Measurements from ENCODE around the gene ZFP64.

Gene ZFP64

DNA sequence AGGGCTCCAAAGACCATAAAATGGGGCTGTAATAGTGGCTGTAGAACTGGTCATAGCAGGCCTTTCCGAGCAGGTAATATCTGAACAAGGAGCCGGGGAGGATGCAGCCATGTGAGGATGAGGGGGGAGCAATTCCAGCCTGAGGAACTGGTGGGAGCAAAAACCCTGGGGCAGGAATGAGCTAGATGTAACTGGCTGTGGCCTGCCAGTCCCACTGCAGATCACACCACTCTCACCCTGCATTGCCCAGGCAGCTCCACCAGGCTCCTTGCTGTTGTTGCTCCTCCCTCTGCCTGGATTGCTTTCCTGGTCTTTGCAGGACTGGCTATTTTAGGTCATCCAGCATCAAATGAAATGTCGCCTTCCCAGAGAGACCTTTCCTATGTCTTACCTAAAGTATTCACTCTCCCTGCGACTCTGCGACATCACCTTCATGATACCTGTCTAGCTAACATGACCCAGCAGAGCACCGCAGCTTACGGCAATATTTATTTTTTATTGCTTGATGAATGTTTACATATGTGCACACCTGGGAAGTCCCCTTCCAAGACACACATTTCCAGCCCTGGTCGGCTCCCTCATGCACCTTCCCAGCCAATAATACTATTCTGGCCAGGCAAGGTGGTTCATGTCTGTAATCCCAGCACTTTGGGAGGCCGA, 2.4 kb upstream of the ZFP64 start:
- no peak for TF ChIP-seq TAF1 (IDR thresholded peaks at IDR 0.05; ENCODE audit: borderline replicate concordance, insufficient read depth, low read length)
- TF ChIP-seq FOXP2 (optimal IDR thresholded peaks at IDR 0.05; ENCODE audit: borderline replicate concordance, extremely low read depth, extremely low read length, insufficient read depth), result no peak
- TF ChIP-seq, protein P1, sequence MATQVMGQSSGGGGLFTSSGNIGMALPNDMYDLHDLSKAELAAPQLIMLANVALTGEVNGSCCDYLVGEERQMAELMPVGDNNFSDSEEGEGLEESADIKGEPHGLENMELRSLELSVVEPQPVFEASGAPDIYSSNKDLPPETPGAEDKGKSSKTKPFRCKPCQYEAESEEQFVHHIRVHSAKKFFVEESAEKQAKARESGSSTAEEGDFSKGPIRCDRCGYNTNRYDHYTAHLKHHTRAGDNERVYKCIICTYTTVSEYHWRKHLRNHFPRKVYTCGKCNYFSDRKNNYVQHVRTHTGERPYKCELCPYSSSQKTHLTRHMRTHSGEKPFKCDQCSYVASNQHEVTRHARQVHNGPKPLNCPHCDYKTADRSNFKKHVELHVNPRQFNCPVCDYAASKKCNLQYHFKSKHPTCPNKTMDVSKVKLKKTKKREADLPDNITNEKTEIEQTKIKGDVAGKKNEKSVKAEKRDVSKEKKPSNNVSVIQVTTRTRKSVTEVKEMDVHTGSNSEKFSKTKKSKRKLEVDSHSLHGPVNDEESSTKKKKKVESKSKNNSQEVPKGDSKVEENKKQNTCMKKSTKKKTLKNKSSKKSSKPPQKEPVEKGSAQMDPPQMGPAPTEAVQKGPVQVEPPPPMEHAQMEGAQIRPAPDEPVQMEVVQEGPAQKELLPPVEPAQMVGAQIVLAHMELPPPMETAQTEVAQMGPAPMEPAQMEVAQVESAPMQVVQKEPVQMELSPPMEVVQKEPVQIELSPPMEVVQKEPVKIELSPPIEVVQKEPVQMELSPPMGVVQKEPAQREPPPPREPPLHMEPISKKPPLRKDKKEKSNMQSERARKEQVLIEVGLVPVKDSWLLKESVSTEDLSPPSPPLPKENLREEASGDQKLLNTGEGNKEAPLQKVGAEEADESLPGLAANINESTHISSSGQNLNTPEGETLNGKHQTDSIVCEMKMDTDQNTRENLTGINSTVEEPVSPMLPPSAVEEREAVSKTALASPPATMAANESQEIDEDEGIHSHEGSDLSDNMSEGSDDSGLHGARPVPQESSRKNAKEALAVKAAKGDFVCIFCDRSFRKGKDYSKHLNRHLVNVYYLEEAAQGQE (IDR thresholded peaks at IDR 0.05; ENCODE audit: insufficient read depth in 1 of 2, low read depth in 2 of 2, low read length in 2 of 2), result no peak
- TF ChIP-seq SIN3A (IDR thresholded peaks at IDR 0.05; ENCODE audit: borderline replicate concordance, insufficient read depth, low read length), result no peak
- no peak for TF ChIP-seq POLR2AphosphoS5 (IDR thresholded peaks at IDR 0.05; ENCODE audit: low read depth, low read length)

DNA sequence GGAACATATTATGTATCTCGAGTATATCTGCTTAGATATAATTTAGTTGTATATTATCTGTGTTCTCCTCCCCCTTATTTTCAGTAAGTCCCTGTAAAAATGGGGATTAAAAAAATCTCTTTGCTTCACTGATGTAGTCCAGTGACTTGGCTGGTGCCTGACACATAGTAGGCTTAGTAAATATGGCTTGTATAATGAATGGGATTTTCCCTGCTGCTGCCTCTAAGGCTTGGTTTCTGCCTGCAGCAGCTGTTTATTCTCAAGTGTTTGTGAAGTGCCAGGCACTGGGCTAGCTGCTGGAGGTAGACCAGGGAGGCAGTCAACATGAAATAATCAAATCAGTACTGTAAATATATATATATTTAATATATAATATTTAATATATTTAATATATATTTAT, 1.6 kb upstream of the ZFP64 start:
- TF ChIP-seq TAF1 (IDR thresholded peaks at IDR 0.05; ENCODE audit: borderline replicate concordance, insufficient read depth, low read length) (no peak), SIN3A (IDR thresholded peaks at IDR 0.05; ENCODE audit: borderline replicate concordance, insufficient read depth, low read length) (no peak), FOXP2 (optimal IDR thresholded peaks at IDR 0.05; ENCODE audit: borderline replicate concordance, extremely low read depth, extremely low read length, insufficient read depth) (no peak), POLR2AphosphoS5 (IDR thresholded peaks at IDR 0.05; ENCODE audit: low read depth, low read length) (no peak)
- TF ChIP-seq, protein P1 (IDR thresholded peaks at IDR 0.05; ENCODE audit: insufficient read depth in 1 of 2, low read depth in 2 of 2, low read length in 2 of 2), result no peak

DNA sequence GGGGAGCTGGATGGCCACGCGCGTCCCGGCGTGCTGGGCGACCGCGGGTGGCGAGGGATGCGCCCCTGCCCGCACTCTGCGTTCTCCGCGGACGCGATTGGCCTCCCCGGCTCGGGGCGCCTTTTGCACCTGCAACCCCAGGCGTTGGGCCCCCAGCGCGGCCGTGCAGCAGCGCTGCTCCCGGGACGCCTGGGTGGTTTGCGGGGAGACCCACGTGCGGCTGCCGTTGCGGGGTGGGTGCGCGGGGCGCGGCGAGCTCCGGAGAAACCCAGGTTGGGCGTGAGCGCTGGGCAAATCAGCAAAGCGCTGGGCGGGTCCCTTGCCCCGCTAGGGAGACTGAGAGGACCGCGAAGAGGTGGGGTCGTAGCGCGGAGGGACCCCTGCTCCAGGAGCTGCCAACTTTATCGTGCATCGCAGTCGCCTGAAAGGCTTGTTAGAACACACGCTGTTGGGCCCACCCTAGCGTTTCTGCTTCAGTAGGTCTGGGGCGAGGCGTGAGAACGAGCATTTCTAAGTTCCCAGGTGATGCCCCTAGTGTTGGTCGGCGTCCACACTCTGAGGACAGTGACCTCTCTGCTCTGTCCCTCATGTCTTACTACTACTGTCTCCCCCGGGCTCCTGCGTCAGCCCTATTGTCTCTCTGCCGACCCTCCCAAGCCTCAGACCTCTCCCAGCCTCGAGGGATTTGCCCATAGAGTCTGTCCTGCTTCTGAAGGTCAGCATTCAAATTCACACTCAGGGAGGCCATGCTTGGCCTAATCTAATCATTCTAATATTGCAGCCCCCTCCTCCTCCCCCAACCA, 538 bp upstream of the ZFP64 start:
- TF ChIP-seq SIN3A (IDR thresholded peaks at IDR 0.05; ENCODE audit: borderline replicate concordance, insufficient read depth, low read length) (no peak), FOXP2 (optimal IDR thresholded peaks at IDR 0.05; ENCODE audit: borderline replicate concordance, extremely low read depth, extremely low read length, insufficient read depth) (no peak), POLR2AphosphoS5 (IDR thresholded peaks at IDR 0.05; ENCODE audit: low read depth, low read length) (no peak)

DNA sequence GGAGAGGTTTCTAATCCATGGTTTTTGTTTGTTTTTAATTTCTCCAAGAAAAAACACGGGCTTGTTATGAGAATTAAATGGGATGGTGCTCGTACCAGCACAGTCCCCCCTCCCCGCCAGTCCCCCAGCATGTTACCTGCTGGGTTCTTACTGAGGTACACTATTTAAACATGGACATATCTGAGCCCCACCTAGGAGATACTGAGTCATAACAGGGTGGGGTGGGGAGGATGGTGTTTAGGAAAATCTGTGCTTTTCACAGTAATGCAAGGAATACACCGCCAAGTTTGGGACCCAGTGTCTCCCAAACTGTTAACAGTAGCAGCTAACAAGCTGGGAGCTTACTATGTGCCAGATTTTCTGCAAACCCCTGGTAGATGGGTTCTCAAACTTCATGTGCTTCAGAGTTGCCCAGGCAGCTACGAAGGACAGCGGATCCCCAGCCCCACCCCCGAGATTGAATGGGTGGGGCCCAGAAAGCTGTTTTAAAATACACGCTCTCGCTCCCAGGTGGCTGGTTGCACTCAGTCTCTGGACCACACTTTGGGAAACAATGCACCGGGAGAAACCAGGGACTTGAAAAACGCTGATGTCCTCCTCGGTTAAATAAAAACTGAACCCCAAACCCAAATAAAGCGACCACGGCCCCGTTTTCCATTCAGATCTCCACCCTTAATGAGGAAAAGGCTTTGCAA, 995 bp downstream of the ZFP64 start:
- TF ChIP-seq SIN3A (IDR thresholded peaks at IDR 0.05; ENCODE audit: borderline replicate concordance, insufficient read depth, low read length) (0 out of 2 replicates have a peak, but pooled peaks have one; percentile 19), TAF1 (IDR thresholded peaks at IDR 0.05; ENCODE audit: borderline replicate concordance, insufficient read depth, low read length) (no peak), POLR2AphosphoS5 (IDR thresholded peaks at IDR 0.05; ENCODE audit: low read depth, low read length) (no peak)
- TF ChIP-seq, protein P1 (IDR thresholded peaks at IDR 0.05; ENCODE audit: insufficient read depth in 1 of 2, low read depth in 2 of 2, low read length in 2 of 2), result peak in 1 of 2 experiments; percentile 48; a peak in 1 of 4 replicates

DNA sequence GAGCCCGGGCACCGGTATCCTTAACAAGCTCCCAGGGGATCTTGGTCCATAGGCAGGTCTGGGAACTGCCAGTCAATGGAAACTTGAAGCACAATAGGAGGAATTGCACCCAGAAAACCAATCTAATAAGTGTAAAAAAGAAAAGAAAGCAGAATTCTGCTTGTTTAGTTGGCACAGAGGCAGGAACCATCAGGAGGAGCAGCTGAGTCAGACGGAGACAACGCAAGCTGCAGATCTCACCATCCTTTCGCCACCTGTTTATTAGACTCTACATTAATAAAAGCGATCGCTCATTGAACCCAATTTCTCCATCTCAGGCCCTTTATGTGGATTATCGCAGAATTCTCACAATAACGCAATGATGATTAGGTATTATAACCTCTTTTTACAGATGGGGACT, 9.8 kb downstream of the ZFP64 start:
- no peak for TF ChIP-seq TAF1 (IDR thresholded peaks at IDR 0.05; ENCODE audit: borderline replicate concordance, insufficient read depth, low read length)
- no peak for TF ChIP-seq SIN3A (IDR thresholded peaks at IDR 0.05; ENCODE audit: borderline replicate concordance, insufficient read depth, low read length)

All from PFSK-1 (cell line).